ENCODE data around the gene OR2T5. TPM values are rescaled to one million over a fixed set of nuclear protein-coding genes. Genes with fewer than 3 reads are reported as not detected.
"Not testable (repeated sequence)": the region's sequence is repeated elsewhere in the genome, so short reads cannot be mapped to it uniquely, and the experiment has no call there.

The OR2T5 gene
- total RNA-seq, 1 experiment from 2014 or later: not detected

DNA sequence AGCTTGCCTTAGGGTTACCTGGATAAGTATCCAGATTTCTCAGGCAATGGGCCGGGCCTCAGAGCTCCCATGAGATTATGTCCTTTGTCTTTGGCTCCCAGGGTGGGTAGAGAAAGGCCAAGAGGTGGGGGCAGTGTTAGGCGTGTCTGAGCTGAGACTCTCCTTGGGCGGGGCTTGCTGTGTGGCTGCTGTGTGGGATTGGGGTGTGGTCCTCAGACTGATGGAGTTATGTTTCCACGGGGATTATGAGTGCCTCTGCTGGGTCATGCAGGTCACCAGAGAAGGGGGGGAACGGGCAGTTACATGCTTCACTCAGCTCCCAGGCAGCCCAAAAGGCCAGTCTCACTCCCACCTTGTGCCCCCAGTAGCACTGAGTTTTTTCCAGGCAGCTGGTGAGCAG lies 8.3 kb downstream of the OR2T5 start:
- intact Hi-C loops (cut with micrococcal nuclease); H3K27ac ChIP-seq (ENCODE audit: low read depth, low read length); H3K79me2 ChIP-seq (ENCODE audit: insufficient read depth, low read length); RAD21 ChIA-PET (ENCODE audit: low non-redundant PET in 1 of 2, low total read pairs in 2 of 2, uncharacterized antibody in 2 of 2, unreplicated experiment in 2 of 2); H3K36me3 ChIP-seq (ENCODE audit: control insufficient read depth in 1 of 2, insufficient read depth in 2 of 2, low read length in 2 of 2); H3K4me3 ChIP-seq (replicated peaks in 1 of 2; ENCODE audit: low read depth in 1 of 2, low read length in 2 of 2); H3K4me1 ChIP-seq (ENCODE audit: control insufficient read depth in 1 of 2, insufficient read depth in 2 of 2, low read length in 2 of 2); H3K9ac ChIP-seq (ENCODE audit: low read length); H3K27me3 ChIP-seq (ENCODE audit: insufficient read depth, low read length); H2AFZ ChIP-seq (ENCODE audit: low read depth, low read length, poor library complexity, severe bottlenecking); CTCF ChIA-PET; ATAC-seq; H3K9me3 ChIP-seq (ENCODE audit: control insufficient read depth in 1 of 2, insufficient read depth in 1 of 2, low read depth in 1 of 2, low read length in 2 of 2); H3K9me2 ChIP-seq (ENCODE audit: insufficient read depth); H4K20me1 ChIP-seq (ENCODE audit: insufficient read depth); POLR2A ChIA-PET; BruUV-seq (replicated peaks); DNase-seq (ENCODE audit: low read depth, low spot score); H3K4me2 ChIP-seq (ENCODE audit: low read length): not testable (repeated sequence)

DNA sequence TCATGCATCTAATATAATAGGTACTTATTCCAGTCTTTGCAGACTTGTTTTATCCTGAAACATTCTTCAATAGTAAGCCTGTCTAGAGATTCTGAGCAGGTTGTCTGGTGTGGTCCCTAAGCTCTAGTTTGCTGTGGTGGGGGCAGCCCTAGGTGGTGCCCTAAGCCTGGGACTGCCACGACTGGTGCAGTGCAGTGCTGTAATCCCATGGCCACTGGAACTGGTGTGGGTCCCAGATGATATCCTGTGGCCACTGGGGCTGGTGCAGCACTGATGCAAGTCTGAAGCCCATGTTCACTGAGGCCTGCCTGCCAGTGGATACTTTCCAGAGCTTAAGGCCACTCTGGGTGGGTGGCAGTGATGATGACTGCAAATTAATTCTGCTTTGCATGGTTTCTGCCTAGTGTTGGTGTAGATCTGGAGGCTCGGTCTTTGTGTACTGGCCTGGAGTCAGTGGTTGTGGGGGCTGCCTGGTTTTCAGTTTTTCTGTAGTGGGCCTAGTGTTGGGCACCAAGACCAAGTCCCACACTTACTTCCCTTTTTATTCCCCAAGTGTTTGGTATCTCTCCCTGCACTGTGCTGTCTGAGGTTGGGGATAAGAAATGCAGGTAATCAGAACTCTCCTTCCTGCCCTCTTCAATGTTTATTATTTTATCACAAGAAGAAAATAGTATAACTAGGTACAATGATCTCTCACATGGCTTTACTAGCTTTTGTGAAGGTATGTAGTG lies 12.1 kb downstream of the OR2T5 start:
- H3K4me1 ChIP-seq (ENCODE audit: control insufficient read depth in 1 of 2, insufficient read depth in 2 of 2, low read length in 2 of 2); H3K36me3 ChIP-seq (ENCODE audit: control insufficient read depth in 1 of 2, insufficient read depth in 2 of 2, low read length in 2 of 2); intact Hi-C loops (cut with micrococcal nuclease); H3K9ac ChIP-seq (ENCODE audit: low read length); H3K9me2 ChIP-seq (ENCODE audit: insufficient read depth); H3K79me2 ChIP-seq (ENCODE audit: insufficient read depth, low read length); H4K20me1 ChIP-seq (ENCODE audit: insufficient read depth); DNase-seq (ENCODE audit: low read depth, low spot score); CTCF ChIA-PET; H2AFZ ChIP-seq (ENCODE audit: low read depth, low read length, poor library complexity, severe bottlenecking); POLR2A ChIA-PET; ATAC-seq; H3K9me3 ChIP-seq (ENCODE audit: control insufficient read depth in 1 of 2, insufficient read depth in 1 of 2, low read depth in 1 of 2, low read length in 2 of 2); H3K27me3 ChIP-seq (ENCODE audit: insufficient read depth, low read length); H3K4me2 ChIP-seq (ENCODE audit: low read length); BruUV-seq (replicated peaks); H3K27ac ChIP-seq (ENCODE audit: low read depth, low read length); RAD21 ChIA-PET (ENCODE audit: low non-redundant PET in 1 of 2, low total read pairs in 2 of 2, uncharacterized antibody in 2 of 2, unreplicated experiment in 2 of 2); H3K4me3 ChIP-seq (replicated peaks in 1 of 2; ENCODE audit: low read depth in 1 of 2, low read length in 2 of 2): not testable (repeated sequence)

DNA sequence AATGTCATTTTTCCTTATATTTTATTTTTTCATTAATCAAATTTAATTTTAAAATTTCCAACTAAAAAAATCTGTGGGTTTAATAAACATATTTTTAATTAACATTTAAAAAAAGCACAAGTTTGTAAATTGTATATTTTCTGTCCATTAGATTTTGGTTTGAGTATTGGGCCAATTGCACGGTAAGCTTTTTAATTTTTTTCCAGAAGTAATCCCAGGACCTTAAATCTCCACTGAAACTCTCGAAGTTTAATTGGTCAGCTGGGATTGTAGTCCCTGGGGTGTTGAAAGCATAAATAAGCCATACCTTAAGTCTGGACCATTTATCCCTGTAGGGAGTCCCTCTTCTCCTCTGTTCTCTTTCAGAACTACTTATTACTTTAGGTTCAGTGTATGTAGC lies 19.4 kb downstream of the OR2T5 start, which contains the start of gene OR2G6:
OR2G6 (plus strand) TSS at position 301 of the 400 bp plus-strand sequence. CDS start 13,574 bp downstream, outside the sequence.
- H3K4me2 ChIP-seq (ENCODE audit: low read length); CTCF ChIA-PET; H3K4me3 ChIP-seq (replicated peaks in 1 of 2; ENCODE audit: low read depth in 1 of 2, low read length in 2 of 2); H3K27me3 ChIP-seq (ENCODE audit: insufficient read depth, low read length); POLR2A ChIA-PET; H2AFZ ChIP-seq (ENCODE audit: low read depth, low read length, poor library complexity, severe bottlenecking); ATAC-seq; BruUV-seq (replicated peaks); H4K20me1 ChIP-seq (ENCODE audit: insufficient read depth); H3K9me2 ChIP-seq (ENCODE audit: insufficient read depth); H3K27ac ChIP-seq (ENCODE audit: low read depth, low read length); H3K4me1 ChIP-seq (ENCODE audit: control insufficient read depth in 1 of 2, insufficient read depth in 2 of 2, low read length in 2 of 2); H3K9ac ChIP-seq (ENCODE audit: low read length); intact Hi-C loops (cut with micrococcal nuclease); RAD21 ChIA-PET (ENCODE audit: low non-redundant PET in 1 of 2, low total read pairs in 2 of 2, uncharacterized antibody in 2 of 2, unreplicated experiment in 2 of 2); DNase-seq (ENCODE audit: low read depth, low spot score); H3K36me3 ChIP-seq (ENCODE audit: control insufficient read depth in 1 of 2, insufficient read depth in 2 of 2, low read length in 2 of 2); H3K9me3 ChIP-seq (ENCODE audit: control insufficient read depth in 1 of 2, insufficient read depth in 1 of 2, low read depth in 1 of 2, low read length in 2 of 2); H3K79me2 ChIP-seq (ENCODE audit: insufficient read depth, low read length): not testable (repeated sequence)

DNA sequence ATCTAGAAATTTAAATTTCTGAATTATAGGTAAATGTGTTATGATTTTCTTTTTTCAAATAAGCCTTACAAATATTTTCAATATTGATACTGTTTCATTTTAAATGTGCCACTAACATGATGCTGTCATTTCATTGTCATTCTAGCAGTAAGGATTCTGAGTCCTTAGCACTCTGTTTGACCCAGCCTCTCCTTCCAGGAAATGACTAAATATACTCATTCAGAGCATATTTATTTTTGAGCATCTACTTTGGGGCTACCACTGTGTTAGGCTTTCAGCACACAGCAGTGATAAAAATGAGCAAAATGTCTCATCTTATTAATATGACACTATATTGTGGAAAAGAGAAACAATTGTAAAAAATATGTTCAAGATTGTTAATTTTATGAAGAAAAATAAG lies 21.8 kb downstream of the OR2T5 start:
- RAD21 ChIA-PET (ENCODE audit: low non-redundant PET in 1 of 2, low total read pairs in 2 of 2, uncharacterized antibody in 2 of 2, unreplicated experiment in 2 of 2); H3K79me2 ChIP-seq (ENCODE audit: insufficient read depth, low read length); intact Hi-C loops (cut with micrococcal nuclease); H3K4me3 ChIP-seq (replicated peaks in 1 of 2; ENCODE audit: low read depth in 1 of 2, low read length in 2 of 2); H3K9me2 ChIP-seq (ENCODE audit: insufficient read depth); H3K36me3 ChIP-seq (ENCODE audit: control insufficient read depth in 1 of 2, insufficient read depth in 2 of 2, low read length in 2 of 2); DNase-seq (ENCODE audit: low read depth, low spot score); CTCF ChIA-PET; H4K20me1 ChIP-seq (ENCODE audit: insufficient read depth); H3K4me2 ChIP-seq (ENCODE audit: low read length); H3K4me1 ChIP-seq (ENCODE audit: control insufficient read depth in 1 of 2, insufficient read depth in 2 of 2, low read length in 2 of 2); H3K9ac ChIP-seq (ENCODE audit: low read length); POLR2A ChIA-PET; H3K9me3 ChIP-seq (ENCODE audit: control insufficient read depth in 1 of 2, insufficient read depth in 1 of 2, low read depth in 1 of 2, low read length in 2 of 2); BruUV-seq (replicated peaks); H3K27me3 ChIP-seq (ENCODE audit: insufficient read depth, low read length); H2AFZ ChIP-seq (ENCODE audit: low read depth, low read length, poor library complexity, severe bottlenecking); ATAC-seq; H3K27ac ChIP-seq (ENCODE audit: low read depth, low read length): not testable (repeated sequence)

All from HCT116 (cell line).